DOHH2 (cell line): ENCODE results near the gene RIN2.

Experiments used
- H3F3A ChIP-seq: fragments of 200-600 bp; sonication (generic), shearing (Covaris generic); 2 replicates; pipeline ENCODE4 v1.6.0; 2016; ENCODE audit warnings: antibody characterized with exemption, mild to moderate bottlenecking; ENCODE audit not compliant: control insufficient read depth, insufficient read depth
- H3K27ac ChIP-seq: fragments of 200-600 bp; sonication (generic); 2 replicates; pipeline ENCODE4 v1.5.1; 2014; ENCODE audit warnings: low read depth, mild to moderate bottlenecking, low read length, moderate library complexity
- H3K27me3 ChIP-seq: fragments of 200-600 bp; sonication (generic); 2 replicates; pipeline ENCODE4 v1.6.1; 2014; ENCODE audit warnings: mild to moderate bottlenecking, low read length, mixed read lengths; ENCODE audit not compliant: control insufficient read depth
- H3K36me3 ChIP-seq: fragments of 200-600 bp; sonication (generic); 2 replicates; pipeline ENCODE4 v1.6.1; 2014; ENCODE audit warnings: mild to moderate bottlenecking, low read length, moderate library complexity, mixed read lengths; ENCODE audit not compliant: control insufficient read depth
- H3K4me1 ChIP-seq: fragments of 200-600 bp; sonication (generic); 2 replicates; pipeline ENCODE4 v1.6.1; 2014; ENCODE audit warnings: mild to moderate bottlenecking, low read length, mixed read lengths; ENCODE audit not compliant: control insufficient read depth
- H3K4me2 ChIP-seq: fragments of 200-600 bp; sonication (generic); 2 replicates; pipeline ENCODE4 v1.6.0; 2014; ENCODE audit warnings: mild to moderate bottlenecking, low read length, moderate library complexity
- H3K4me3 ChIP-seq: fragments of 200-600 bp; sonication (generic); 2 replicates; pipeline ENCODE4 v1.5.1; 2014; ENCODE audit warnings: mild to moderate bottlenecking, low read length, mixed read lengths
- H3K79me2 ChIP-seq: fragments of 200-600 bp; sonication (generic); 2 replicates; pipeline ENCODE4 v1.6.1; 2014; ENCODE audit warnings: mild to moderate bottlenecking, low read length, mixed read lengths; ENCODE audit not compliant: control insufficient read depth
- H3K9me2 ChIP-seq: fragments of 200-600 bp; sonication (generic); replicated peaks from 2 replicates; pipeline ENCODE4 v1.6.1; 2014; ENCODE audit warnings: mild to moderate bottlenecking, low read length, mixed read lengths; ENCODE audit not compliant: control insufficient read depth
- H3K9me3 ChIP-seq: fragments of 200-600 bp; sonication (generic); 2 replicates; pipeline ENCODE4 v1.6.1; 2014; ENCODE audit warnings: antibody characterized with exemption, low read length, mixed read lengths; ENCODE audit not compliant: control insufficient read depth, insufficient read depth
- H4K20me1 ChIP-seq: fragments of 200-600 bp; sonication (generic); 2 replicates; pipeline ENCODE4 v1.6.0; 2014; ENCODE audit warnings: low read depth, mild to moderate bottlenecking, antibody characterized with exemption, low read length, moderate library complexity; ENCODE audit not compliant: control insufficient read depth, insufficient read depth
- CTCF ChIP-seq: fragments of 200-600 bp; sonication (generic); IDR thresholded peaks from one replicate; pipeline ENCODE4 v1.5.1; 2014; ENCODE audit warnings: antibody characterized with exemption, mild to moderate bottlenecking, low read depth, low read length; ENCODE audit not compliant: poor library complexity, severe bottlenecking
- EZH2phosphoT487 ChIP-seq: fragments of 200-600 bp; sonication (generic); IDR thresholded peaks from 2 replicates; pipeline ENCODE4 v1.6.1; 2017; ENCODE audit warnings: borderline replicate concordance, mild to moderate bottlenecking, antibody characterized with exemption, low read length, moderate library complexity, mixed read lengths

RIN2 gene

GRCh38 chr20:19765266-19765665 is 7.2 kb downstream of the RIN2 start:
- Histone ChIP-seq H3F3A (no peaks in the 10 kb centered on the region), H3K79me2 (no peaks in the 10 kb centered on the region), H4K20me1 (no peaks in the 10 kb centered on the region), H3K27me3 (no peaks in the 10 kb centered on the region; the same call in 1 of the 2 replicates), H3K4me1 (no peaks in the 10 kb centered on the region), H3K4me2 (no peak overlapping the region), H3K4me3 (no peak overlapping the region), H3K9me2 (no peaks in the 10 kb centered on the region), H3K36me3 (no peaks in the 10 kb centered on the region), H3K27ac (no peak overlapping the region), H3K9me3 (no peaks in the 10 kb centered on the region)
- no peak for TF ChIP-seq EZH2phosphoT487
- TF ChIP-seq CTCF = no peak

- Histone ChIP-seq H3K4me1 (no peaks in the 10 kb centered on the region), H3K9me2 (no peaks in the 10 kb centered on the region), H4K20me1 (no peaks in the 10 kb centered on the region), H3K4me2 (no peak overlapping the region), H3K27me3 (no peaks in the 10 kb centered on the region; the same call in 1 of the 2 replicates), H3K36me3 (no peaks in the 10 kb centered on the region), H3K79me2 (no peaks in the 10 kb centered on the region), H3K9me3 (no peaks in the 10 kb centered on the region), H3K4me3 (no peak overlapping the region), H3K27ac (no peak overlapping the region), H3F3A (no peaks in the 10 kb centered on the region)
- TF ChIP-seq CTCF (no peak), EZH2phosphoT487 (no peak)
Measured at GRCh38 chr20:19765913-19766312, 7.9 kb downstream of the RIN2 start.

GRCh38 chr20:19767070-19767469 is 9.0 kb downstream of the RIN2 start:
- H3K9me2 ChIP-seq = no peaks in the 10 kb centered on the region
- no peaks in the 10 kb centered on the region for H3K79me2 ChIP-seq
- H3K4me3 ChIP-seq = no peak overlapping the region
- H3F3A ChIP-seq = no peaks in the 10 kb centered on the region
- no peak overlapping the region for H3K4me2 ChIP-seq
- no peaks in the 10 kb centered on the region for H3K36me3 ChIP-seq
- no peaks in the 10 kb centered on the region for H4K20me1 ChIP-seq
- no peak overlapping the region for H3K27ac ChIP-seq
- H3K27me3 ChIP-seq = no peaks in the 10 kb centered on the region
- H3K9me3 ChIP-seq = no peaks in the 10 kb centered on the region
- H3K4me1 ChIP-seq = no peaks in the 10 kb centered on the region
- TF ChIP-seq EZH2phosphoT487 = no peak
- no peak for TF ChIP-seq CTCF
